ENCODE results near the gene CCDC51.

The CCDC51 gene

GRCh38 chr3:48423883-48424695 lies 15.8 kb downstream of the CCDC51 start:
- DNase-seq (ENCODE audit: low read depth): no peak
- TF ChIP-seq CTCF (conservative IDR thresholded peaks at IDR 0.05; ENCODE audit: low read depth, low read length): no peak
- no peak overlapping the region for H3K4me3 ChIP-seq (ENCODE audit: low read depth, low read length)

GRCh38 chr3:48423241-48423882 lies 16.6 kb downstream of the CCDC51 start:
- no peak for TF ChIP-seq CTCF (conservative IDR thresholded peaks at IDR 0.05; ENCODE audit: low read depth, low read length)
- DNase-seq (ENCODE audit: low read depth): no peak
- H3K4me3 ChIP-seq (ENCODE audit: low read depth, low read length): no peak overlapping the region

GRCh38 chr3:48422681-48423080 lies 17.2 kb downstream of the CCDC51 start:
- H3K4me3 ChIP-seq (ENCODE audit: low read depth, low read length): no peak overlapping the region
- DNase-seq (ENCODE audit: low read depth): no peak
- no peak for TF ChIP-seq CTCF (conservative IDR thresholded peaks at IDR 0.05; ENCODE audit: low read depth, low read length)

- no peak for DNase-seq (ENCODE audit: low read depth)
- TF ChIP-seq CTCF (conservative IDR thresholded peaks at IDR 0.05; ENCODE audit: low read depth, low read length): peak; percentile 26
- no peak overlapping the region for H3K4me3 ChIP-seq (ENCODE audit: low read depth, low read length)
Measured at GRCh38 chr3:48422272-48422671, 17.6 kb downstream of the CCDC51 start.

GRCh38 chr3:48420561-48420960 lies 19.4 kb downstream of the CCDC51 start:
- no peak for DNase-seq (ENCODE audit: low read depth)
- H3K4me3 ChIP-seq (ENCODE audit: low read depth, low read length): no peak overlapping the region
- TF ChIP-seq CTCF (conservative IDR thresholded peaks at IDR 0.05; ENCODE audit: low read depth, low read length): no peak

GRCh38 chr3:48419597-48419996 lies 20.3 kb downstream of the CCDC51 start:
- no peak overlapping the region for H3K4me3 ChIP-seq (ENCODE audit: low read depth, low read length)
- TF ChIP-seq CTCF (conservative IDR thresholded peaks at IDR 0.05; ENCODE audit: low read depth, low read length): no peak
- DNase-seq (ENCODE audit: low read depth): no peak

Measured in choroid plexus epithelial cell (primary cell).